Duodenal mucosa (tissue), 2 donors: ENCODE results near the gene OR2T33.
"Not testable (repeated sequence)": the region's sequence is repeated elsewhere in the genome, so short reads cannot be mapped to it uniquely, and the experiment has no call there.

Experiments
- H3K27ac ChIP-seq: one replicate; pipeline ENCODE4 v1.7.0; 2013; ENCODE audit warnings: low read depth, low read length
- H3K27me3 ChIP-seq, 2 donors: one replicate each; pipeline ENCODE4 v1.7.0; 2013; ENCODE audit warnings: low read length in 2 of 2, control low read depth in 1 of 2; ENCODE audit not compliant: insufficient read depth in 2 of 2, control insufficient read depth in 1 of 2
- H3K36me3 ChIP-seq, 2 donors: one replicate each; pipeline ENCODE4 v1.7.0; 2013; ENCODE audit warnings: low read length in 2 of 2, control low read depth in 1 of 2; ENCODE audit not compliant: insufficient read depth in 2 of 2, control insufficient read depth in 1 of 2
- H3K4me1 ChIP-seq, 2 donors: one replicate each; pipeline ENCODE4 v1.7.0; 2013; ENCODE audit warnings: low read length in 2 of 2, control low read depth in 1 of 2; ENCODE audit not compliant: insufficient read depth in 2 of 2, control insufficient read depth in 1 of 2
- H3K4me3 ChIP-seq, 2 donors: one replicate each; pipeline ENCODE4 v1.7.0; 2013; ENCODE audit warnings: low read length in 2 of 2, low read depth in 1 of 2
- H3K9ac ChIP-seq, 2 donors: one replicate each; pipeline ENCODE4 v1.7.0; 2013; ENCODE audit warnings: low read length in 2 of 2, low read depth in 1 of 2
- H3K9me3 ChIP-seq, 2 donors: one replicate each; pipeline ENCODE4 v1.7.0; 2013; ENCODE audit warnings: low read length in 2 of 2, control low read depth in 1 of 2; ENCODE audit not compliant: control insufficient read depth in 1 of 2

OR2T33 gene, protein sequence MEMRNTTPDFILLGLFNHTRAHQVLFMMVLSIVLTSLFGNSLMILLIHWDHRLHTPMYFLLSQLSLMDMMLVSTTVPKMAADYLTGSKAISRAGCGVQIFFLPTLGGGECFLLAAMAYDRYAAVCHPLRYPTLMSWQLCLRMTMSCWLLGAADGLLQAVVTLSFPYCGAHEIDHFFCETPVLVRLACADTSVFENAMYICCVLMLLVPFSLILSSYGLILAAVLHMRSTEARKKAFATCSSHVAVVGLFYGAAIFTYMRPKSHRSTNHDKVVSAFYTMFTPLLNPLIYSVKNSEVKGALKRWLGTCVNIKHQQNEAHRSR

DNA sequence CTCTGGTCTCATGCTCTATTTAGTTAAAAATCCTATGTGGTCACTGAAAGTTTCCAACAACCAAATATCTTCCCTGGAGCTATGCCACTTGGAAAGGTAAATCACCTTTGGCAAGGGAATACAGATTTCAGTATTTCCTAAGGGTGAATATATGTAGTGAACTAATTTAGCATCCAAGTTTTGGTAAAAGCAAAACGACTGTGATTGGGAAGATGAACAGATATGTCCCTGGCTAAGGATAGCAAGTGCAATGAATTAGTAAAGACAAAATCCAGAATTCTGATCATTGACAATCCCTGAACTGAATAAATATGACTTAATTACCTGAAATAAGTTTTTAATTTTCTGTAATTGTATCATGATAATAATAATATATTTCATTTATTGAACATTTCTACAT, at the start of gene OR2T33:
Gene OR2T33, minus strand, starts transcription at position 101 of the 400 bp plus-strand sequence. CDS start 4,162 bp downstream, outside the sequence.
- Histone ChIP-seq H3K9ac (no peak within 1 kb of the TSS), H3K36me3 (no peaks in the 10 kb centered on the region), H3K27me3 (no peaks in the 10 kb centered on the region), H3K4me1 (no peaks in the 10 kb centered on the region), H3K9me3 (peaks cover 0 to 4% of the 10 kb centered on the region in 2 donors), H3K4me3 (no peak within 1 kb of the TSS), H3K27ac (no peak within 1 kb of the TSS)

DNA sequence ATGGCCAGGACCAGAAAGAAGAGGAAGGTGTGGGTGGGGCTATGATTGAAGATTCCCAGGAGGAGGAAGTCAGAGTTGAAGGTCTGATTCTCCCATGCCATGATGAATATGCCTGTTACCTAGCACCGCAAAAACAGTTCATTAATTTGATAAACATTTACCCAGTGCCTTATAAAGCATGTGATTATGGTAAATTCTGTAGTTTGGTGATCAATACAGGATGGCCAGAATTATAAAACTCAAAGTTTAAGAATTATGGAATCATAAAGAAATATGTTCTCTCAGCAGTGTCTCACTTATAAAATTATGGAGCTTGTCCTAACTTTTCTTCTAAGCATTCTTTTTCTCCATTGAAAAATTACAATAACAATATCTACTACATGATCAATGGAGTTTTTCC, 46.7 kb upstream of the OR2T33 start, which contains the start of gene OR2M7:
Gene OR2M7, minus strand, starts transcription at position 101 of the 400 bp plus-strand sequence. Its CDS starts 0 bp downstream, at position 101.
- no peak within 1 kb of the TSS for H3K27ac ChIP-seq
- no peaks in the 10 kb centered on the region for H3K36me3 ChIP-seq
- no peaks in the 10 kb centered on the region for H3K4me1 ChIP-seq
- no peaks in the 10 kb centered on the region for H3K27me3 ChIP-seq
- no peak within 1 kb of the TSS for H3K4me3 ChIP-seq
- no peak within 1 kb of the TSS for H3K9ac ChIP-seq
- H3K9me3 ChIP-seq = no peaks in the 10 kb centered on the region

DNA sequence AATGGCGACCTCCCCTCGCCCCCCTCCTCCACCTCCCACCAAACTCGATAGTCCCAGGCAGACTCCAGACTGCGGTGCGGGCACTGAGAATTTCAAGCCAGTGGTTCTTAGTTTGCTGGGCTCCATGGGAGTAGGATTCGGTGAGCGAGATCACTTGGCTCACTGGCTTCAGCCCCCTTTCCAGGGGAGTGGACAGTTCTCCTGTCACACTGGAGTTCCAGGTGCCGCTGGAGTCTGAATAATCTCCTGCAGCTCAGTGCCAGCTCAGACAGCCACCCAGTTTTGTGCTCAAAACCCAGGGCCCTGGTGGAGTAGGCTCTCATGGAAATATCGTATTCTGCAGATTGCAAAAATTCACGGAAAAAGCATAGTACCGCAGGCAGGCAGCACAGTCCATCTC, 39.0 kb upstream of the OR2T33 start:
- Histone ChIP-seq H3K4me3 (no peak overlapping the region), H3K9ac (no peak overlapping the region), H3K4me1 (no peaks in the 10 kb centered on the region), H3K27ac (no peak overlapping the region), H3K9me3 (peaks cover 13 to 15% of the 10 kb centered on the region in 2 donors), H3K27me3 (no peaks in the 10 kb centered on the region), H3K36me3 (no peaks in the 10 kb centered on the region)

DNA sequence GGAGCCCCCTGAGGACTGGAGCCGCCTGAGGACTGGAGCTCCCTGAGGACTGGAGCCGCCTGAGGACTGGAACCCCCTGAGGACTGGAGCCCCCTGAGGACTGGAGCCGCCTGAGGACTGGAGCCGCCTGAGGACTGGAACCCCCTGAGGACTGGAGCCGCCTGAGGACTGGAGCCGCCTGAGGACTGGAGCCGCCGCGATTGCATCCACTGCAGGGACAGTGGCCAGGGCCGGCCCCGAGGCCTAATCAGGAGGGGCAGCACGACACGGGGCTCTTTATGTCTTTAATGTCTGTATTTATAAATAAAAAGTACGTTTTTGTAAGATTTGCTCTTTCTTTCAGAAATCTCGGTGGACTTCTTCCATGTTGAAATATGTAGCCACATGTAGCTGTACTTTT, 29.0 kb upstream of the OR2T33 start:
- H3K4me1 ChIP-seq, H3K4me3 ChIP-seq, H3K27me3 ChIP-seq, H3K27ac ChIP-seq, H3K9me3 ChIP-seq, H3K36me3 ChIP-seq, H3K9ac ChIP-seq: not testable (repeated sequence)

DNA sequence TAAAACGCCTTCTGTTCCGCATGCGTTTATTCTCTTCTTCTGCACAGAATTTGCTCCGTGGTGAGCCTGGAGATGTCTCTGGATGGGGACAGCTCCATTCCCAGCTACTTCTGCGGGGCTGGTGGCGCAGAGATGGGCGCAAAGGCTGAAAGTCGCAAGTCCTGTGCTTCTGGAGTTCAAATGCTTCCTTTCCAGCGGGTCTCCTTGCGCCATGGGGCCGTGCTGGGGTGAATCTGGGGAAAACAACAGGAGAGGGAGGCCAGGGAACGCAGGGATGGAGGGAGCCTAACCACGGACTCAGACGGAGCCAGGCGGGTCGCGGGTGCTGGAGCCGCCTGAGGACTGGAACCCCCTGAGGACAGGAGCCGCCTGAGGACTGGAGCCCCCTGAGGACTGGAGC, 28.3 kb upstream of the OR2T33 start:
- H3K9ac ChIP-seq = no peak overlapping the region
- H3K4me1 ChIP-seq = no peaks in the 10 kb centered on the region
- H3K27ac ChIP-seq = no peak overlapping the region
- no peak overlapping the region for H3K4me3 ChIP-seq
- H3K27me3 ChIP-seq = no peaks in the 10 kb centered on the region
- H3K9me3 ChIP-seq = no peaks in the 10 kb centered on the region
- H3K36me3 ChIP-seq = no peaks in the 10 kb centered on the region

DNA sequence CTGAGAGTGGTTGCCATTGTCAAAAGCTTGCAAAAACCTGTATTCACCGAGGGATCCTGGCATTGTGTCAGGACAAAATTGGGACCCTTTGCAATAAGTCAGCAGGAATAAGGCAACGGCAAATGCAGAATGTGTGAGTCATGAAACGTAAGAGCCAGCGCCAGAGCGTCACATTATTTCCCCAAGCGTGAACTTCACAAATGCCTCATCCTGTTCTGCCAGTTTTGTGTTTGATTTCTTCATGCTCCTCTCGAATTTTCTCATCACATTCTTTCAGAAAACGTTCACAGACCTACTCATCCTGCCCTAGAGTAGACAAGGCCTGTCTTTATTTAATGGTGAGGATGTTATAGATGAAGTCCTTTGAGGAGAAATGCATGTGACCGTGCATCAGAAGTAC, 27.9 kb upstream of the OR2T33 start:
- H3K27me3 ChIP-seq, H3K4me3 ChIP-seq, H3K36me3 ChIP-seq, H3K9me3 ChIP-seq, H3K27ac ChIP-seq, H3K4me1 ChIP-seq, H3K9ac ChIP-seq: not testable (repeated sequence)

DNA sequence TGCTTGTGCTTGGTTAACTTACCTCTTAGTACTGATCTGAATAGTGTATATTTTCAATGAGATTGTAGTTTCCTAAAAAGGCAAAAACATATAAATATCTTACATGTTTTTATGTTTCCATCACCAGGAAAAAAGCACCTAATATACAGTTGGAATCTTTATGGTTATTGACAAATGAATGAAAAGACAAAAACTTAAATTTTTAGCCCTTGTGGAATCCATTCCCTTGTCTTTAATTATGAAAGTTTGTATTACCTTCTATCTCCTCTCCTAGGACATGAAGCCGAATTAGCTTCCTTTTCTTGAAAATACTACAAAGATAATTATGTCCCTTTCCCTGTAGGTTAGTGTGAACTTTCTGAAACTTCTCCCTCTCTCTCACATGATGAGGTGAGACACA, 25.5 kb upstream of the OR2T33 start, which contains the start of gene OR2T12:
Gene OR2T12, minus strand, starts transcription at position 101 of the 400 bp plus-strand sequence. CDS start 7,846 bp downstream, outside the sequence.
- Histone ChIP-seq H3K9ac (no peak within 1 kb of the TSS), H3K4me3 (no peak within 1 kb of the TSS), H3K36me3 (no peaks in the 10 kb centered on the region), H3K27me3 (no peaks in the 10 kb centered on the region), H3K4me1 (no peaks in the 10 kb centered on the region), H3K27ac (no peak within 1 kb of the TSS), H3K9me3 (peaks cover 0 to 8% of the 10 kb centered on the region in 2 donors)

DNA sequence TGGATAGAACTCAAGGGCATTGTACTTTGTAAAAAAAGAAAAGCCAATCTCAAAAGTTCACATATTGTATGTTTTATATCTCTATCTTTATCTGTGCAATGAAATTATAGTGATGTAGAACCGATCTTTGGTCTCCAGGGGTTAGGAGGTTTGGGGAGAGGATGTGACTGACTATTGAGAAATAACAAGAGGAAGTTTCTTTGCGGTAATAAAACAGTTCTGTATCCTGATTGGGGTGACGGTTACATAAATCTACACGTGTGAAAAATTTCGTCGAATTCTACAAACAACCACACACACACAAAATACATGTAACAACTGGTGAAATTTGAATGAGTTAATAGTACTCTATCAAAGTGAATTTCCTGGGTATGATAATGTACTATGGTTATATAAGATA, 10.6 kb upstream of the OR2T33 start:
- Histone ChIP-seq H3K9me3 (peaks cover 5 to 7% of the 10 kb centered on the region in 2 donors), H3K27ac (no peak overlapping the region), H3K36me3 (no peaks in the 10 kb centered on the region), H3K27me3 (no peaks in the 10 kb centered on the region), H3K4me1 (no peaks in the 10 kb centered on the region), H3K4me3 (no peak overlapping the region), H3K9ac (no peak overlapping the region)

DNA sequence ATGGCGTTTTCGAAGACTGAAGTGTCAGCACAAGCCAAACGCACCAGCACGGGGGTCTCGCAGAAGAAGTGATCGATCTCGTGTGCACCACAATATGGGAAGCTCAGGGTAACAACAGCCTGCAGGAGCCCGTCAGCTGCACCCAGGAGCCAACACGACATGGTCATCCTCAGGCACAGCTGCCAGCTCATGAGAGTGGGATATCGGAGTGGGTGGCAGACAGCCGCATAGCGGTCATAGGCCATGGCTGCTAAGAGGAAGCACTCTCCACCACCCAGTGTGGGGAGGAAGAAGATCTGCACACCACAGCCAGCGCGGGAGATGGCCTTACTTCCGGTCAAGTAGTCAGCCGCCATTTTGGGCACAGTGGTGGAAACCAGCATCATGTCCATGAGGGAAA, 4.6 kb downstream of the OR2T33 start:
- not testable (repeated sequence) for H3K9me3 ChIP-seq, H3K4me3 ChIP-seq, H3K9ac ChIP-seq, H3K27me3 ChIP-seq, H3K27ac ChIP-seq, H3K4me1 ChIP-seq, H3K36me3 ChIP-seq

DNA sequence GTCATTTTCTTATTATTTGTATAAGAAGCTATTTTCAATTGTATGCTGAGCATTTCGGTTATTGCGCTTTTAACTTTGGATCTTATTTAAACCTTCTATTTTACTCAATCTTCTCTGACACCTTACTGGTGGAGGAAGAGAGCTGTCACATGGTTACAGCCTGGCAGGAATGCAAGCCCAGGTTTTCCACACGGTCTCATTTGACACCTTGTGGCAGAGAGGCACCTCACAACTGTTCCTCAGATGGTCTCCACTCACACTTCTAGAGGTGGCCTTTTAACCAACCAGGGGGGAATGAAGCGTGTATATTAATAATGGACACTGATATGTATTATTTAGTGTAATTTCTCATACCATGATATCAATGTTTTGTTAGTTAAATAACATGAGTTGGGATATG, 9.6 kb downstream of the OR2T33 start:
- Histone ChIP-seq H3K27me3 (no peaks in the 10 kb centered on the region), H3K9me3 (peaks cover 0 to 2% of the 10 kb centered on the region in 2 donors), H3K4me1 (no peaks in the 10 kb centered on the region), H3K27ac (no peak overlapping the region), H3K9ac (no peak overlapping the region), H3K36me3 (no peaks in the 10 kb centered on the region), H3K4me3 (no peak overlapping the region)
